ENCODE results near the gene PVALEF. TPM values are rescaled to one million over a fixed set of nuclear protein-coding genes. Genes with fewer than 3 reads are reported as not detected.

PVALEF gene
- total and polyA plus RNA-seq, 2 of the 13 experiments (the other 11 are each of a cell fraction or from before 2014, with no cell fraction given): 0.18 TPM

GRCh38 chr17:81164371-81165245 lies 699 bp upstream of the PVALEF start (continued):
- TF ChIP-seq MEIS2 (CRISPR knock-in tag; IDR thresholded peaks at IDR 0.05) (no peak), MXD3 (CRISPR knock-in tag; IDR thresholded peaks at IDR 0.05) (no peak; the same call in 1 of the 2 replicates), ZNF512 (CRISPR knock-in tag; IDR thresholded peaks at IDR 0.05) (no peak), ZNF354B (CRISPR knock-in tag; IDR thresholded peaks at IDR 0.05) (no peak), DR1 (CRISPR knock-in tag; IDR thresholded peaks at IDR 0.05) (no peak), SAP130 (CRISPR knock-in tag; IDR thresholded peaks at IDR 0.05; ENCODE audit: low read depth) (peak; percentile 40), HOXA3 (CRISPR knock-in tag; IDR thresholded peaks at IDR 0.05) (peak; percentile 62; the same call in 1 of the 2 replicates), NR2F6 (IDR thresholded peaks at IDR 0.05) (no peak), NR2F6 (CRISPR knock-in tag; IDR thresholded peaks at IDR 0.05) (peak; percentile 13; the same call in 1 of the 2 replicates), ZMYM3 (CRISPR knock-in tag; IDR thresholded peaks at IDR 0.05) (no peak), ZNF512B (CRISPR knock-in tag; IDR thresholded peaks at IDR 0.05; ENCODE audit: borderline replicate concordance) (no peak), RCOR2 (CRISPR knock-in tag; IDR thresholded peaks at IDR 0.05) (no peak), ZNF10 (CRISPR knock-in tag; IDR thresholded peaks at IDR 0.05; ENCODE audit: borderline replicate concordance, low read depth) (no peak), ZNF142 (CRISPR knock-in tag; IDR thresholded peaks at IDR 0.05) (no peak), FOXJ3 (CRISPR knock-in tag; IDR thresholded peaks at IDR 0.05; ENCODE audit: borderline replicate concordance) (0 out of 2 replicates have a peak, but pooled peaks have one; percentile 4), ZFP36L2 (CRISPR knock-in tag; IDR thresholded peaks at IDR 0.05) (no peak), ZNF235 (CRISPR knock-in tag; IDR thresholded peaks at IDR 0.05; ENCODE audit: borderline replicate concordance) (no peak), ZNF691 (CRISPR knock-in tag; IDR thresholded peaks at IDR 0.05; ENCODE audit: borderline replicate concordance, low read depth) (no peak)
